Stimulated activated CD4-positive, alpha-beta T cell treated with anti-CD3 and anti-CD28 coated beads, Interleukin-1b, Interleukin-23, amount 100 ng/mL, for 48 hours (primary cell): ENCODE measurements around the gene PPP2R3C.
"Not testable (repeated sequence)": the region's sequence is repeated elsewhere in the genome, so short reads cannot be mapped to it uniquely, and the experiment has no call there.

ENCODE experiments used
- DNase-seq: peaks from one replicate; pipeline ENCODE4 v3.0.0-alpha.2; 2020

PPP2R3C gene

DNA sequence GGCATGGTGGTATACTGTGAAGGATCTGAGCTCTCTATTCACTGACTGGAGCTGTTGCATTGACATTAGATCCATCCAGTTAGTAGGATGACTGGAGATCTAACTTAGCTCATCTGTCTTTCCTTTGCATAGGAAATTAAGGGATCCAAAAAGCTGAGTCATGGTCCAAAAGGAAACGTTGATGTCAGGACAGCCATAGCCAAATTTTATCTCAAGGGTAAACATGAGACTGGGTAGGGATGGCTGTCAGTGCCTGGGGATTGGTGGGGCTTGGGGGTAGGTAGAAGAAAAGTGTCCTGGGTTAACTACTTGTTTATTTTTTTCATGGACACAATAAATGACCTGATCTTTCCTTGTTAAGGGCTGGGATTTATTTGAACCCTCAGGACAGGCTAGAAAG is 71.1 kb downstream of the PPP2R3C start:
- no peak for DNase-seq

DNA sequence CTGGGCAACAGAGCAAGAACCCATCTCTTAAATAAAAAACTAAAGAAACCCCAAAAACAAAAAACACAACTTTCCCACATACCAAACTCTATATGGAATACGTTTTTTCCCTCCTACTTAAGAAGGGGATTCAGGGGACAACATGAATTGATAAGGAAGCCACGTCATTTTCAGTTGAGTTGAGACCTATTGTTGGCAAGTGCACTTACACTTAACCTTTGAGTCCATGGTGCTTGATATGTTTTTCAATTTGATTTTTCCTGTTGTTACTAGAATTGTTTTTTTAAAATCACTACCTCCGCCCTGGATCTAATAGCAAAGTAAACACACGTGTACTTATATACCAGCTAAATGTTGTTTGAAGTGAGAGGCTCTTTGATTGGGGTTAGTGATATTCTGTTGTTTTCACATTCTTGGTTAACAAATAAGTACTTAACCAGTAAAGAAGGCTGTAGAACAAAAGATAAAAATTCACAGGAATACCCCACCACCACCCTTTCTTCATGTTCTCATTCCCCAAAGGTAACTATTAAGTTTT is 73.7 kb downstream of the PPP2R3C start:
- no peak for DNase-seq

GRCh38 chr14:35046751-35047536 is 74.8 kb downstream of the PPP2R3C start:
- no peak for DNase-seq

GRCh38 chr14:35046048-35046750 is 75.6 kb downstream of the PPP2R3C start, which contains the start of gene FAM177A1:
Gene FAM177A1, plus strand, starts transcription at chr14:35046272. Its CDS starts 192 bp downstream, at chr14:35046464.
- DNase-seq, result peak; percentile 99

GRCh38 chr14:35045798-35046047 is 76.1 kb downstream of the PPP2R3C start:
- DNase-seq, result no peak

DNA sequence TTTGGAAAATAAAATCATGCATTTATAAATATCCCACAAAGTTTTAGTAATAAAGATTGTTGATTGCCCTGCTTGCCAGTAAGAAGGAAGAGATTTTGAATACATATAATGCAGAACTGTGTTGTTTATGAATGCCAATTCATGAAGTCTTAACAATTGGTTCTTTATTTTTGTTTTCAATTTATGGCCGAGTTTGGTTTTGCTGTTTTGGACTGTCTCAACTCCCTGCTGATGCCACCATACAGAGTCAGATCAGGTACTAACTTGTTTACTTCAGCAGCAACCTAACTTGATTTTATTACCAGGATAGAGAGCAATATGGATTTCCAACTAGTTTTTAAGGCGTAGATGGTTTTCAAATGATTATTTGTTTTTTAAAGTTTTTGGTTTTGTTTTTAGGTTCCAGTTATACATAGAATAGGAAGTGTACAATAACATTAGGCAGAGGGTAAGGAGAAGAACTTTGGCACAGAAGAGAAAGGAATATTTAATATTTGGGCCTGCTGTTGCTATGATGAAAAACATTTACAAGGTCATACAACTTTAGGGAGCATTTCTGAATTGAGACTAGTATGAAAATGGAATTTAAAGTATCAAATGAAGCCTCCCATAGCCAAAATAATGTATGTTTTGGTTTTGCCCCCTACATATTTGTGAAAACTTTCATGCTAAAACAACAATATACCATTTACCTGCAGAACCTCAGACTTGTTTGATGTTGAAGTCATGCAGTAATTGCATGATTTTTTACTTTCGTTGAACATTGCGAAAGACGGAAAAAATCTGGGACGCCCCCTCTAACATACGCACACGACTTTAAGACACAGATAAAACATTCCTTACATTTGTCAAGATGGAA is 76.6 kb downstream of the PPP2R3C start:
- no peak for DNase-seq

GRCh38 chr14:35043046-35043445 is 78.7 kb downstream of the PPP2R3C start:
- no peak for DNase-seq

- DNase-seq, result no peak
These were observed 79.2 kb downstream of the PPP2R3C start for GRCh38 chr14:35042632-35043031.

DNA sequence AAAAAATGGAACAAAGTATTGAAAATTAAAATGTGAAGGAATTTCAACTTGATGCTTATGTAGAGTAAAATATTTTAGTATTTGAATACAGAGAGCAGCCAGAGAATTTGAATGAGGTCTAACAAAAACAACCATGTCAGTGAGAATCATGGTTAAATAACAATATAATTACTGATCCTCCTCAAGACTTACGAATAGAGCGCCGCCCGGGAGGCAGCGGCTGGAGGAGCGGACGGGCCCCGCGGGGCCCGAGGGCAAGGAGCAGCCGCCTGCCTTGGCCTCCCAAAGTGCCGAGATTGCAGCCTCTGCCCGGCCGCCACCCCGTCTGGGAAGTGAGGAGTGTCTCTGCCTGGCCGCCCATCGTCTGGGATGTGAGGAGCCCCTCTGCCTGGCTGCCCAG is 83.5 kb downstream of the PPP2R3C start:
- not testable (repeated sequence) for DNase-seq
